ENCODE data around the gene EXOSC9.

DNA sequence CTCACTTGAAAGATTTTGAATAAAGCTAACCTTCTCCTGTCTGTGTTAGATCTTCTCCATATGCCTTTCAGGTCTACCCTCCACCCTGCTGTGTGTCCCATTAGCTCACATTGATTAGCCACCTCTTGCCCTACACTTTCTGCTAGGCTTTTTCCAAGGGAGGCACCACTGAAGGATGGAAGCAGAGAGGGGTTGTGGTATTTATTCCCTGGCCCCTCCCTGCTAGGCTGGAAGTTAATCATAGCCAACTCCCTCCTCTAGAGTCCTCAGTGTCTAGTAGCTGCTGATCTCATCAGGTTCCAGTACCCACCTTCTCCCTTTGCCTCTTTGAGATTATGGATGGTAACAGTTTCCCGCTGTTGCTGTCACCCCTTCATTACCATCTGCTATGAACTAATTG, 27.2 kb upstream of the EXOSC9 start:
- TF ChIP-seq, protein P1, sequence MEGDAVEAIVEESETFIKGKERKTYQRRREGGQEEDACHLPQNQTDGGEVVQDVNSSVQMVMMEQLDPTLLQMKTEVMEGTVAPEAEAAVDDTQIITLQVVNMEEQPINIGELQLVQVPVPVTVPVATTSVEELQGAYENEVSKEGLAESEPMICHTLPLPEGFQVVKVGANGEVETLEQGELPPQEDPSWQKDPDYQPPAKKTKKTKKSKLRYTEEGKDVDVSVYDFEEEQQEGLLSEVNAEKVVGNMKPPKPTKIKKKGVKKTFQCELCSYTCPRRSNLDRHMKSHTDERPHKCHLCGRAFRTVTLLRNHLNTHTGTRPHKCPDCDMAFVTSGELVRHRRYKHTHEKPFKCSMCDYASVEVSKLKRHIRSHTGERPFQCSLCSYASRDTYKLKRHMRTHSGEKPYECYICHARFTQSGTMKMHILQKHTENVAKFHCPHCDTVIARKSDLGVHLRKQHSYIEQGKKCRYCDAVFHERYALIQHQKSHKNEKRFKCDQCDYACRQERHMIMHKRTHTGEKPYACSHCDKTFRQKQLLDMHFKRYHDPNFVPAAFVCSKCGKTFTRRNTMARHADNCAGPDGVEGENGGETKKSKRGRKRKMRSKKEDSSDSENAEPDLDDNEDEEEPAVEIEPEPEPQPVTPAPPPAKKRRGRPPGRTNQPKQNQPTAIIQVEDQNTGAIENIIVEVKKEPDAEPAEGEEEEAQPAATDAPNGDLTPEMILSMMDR (IDR thresholded peaks at IDR 0.05): no peak
- no peak for TF ChIP-seq POLR2A (IDR thresholded peaks at IDR 0.05)
